ENCODE data around the gene FOXE3.
"Not testable (repeated sequence)": the region's sequence is repeated elsewhere in the genome, so short reads cannot be mapped to it uniquely, and the experiment has no call there.

Gene FOXE3

DNA sequence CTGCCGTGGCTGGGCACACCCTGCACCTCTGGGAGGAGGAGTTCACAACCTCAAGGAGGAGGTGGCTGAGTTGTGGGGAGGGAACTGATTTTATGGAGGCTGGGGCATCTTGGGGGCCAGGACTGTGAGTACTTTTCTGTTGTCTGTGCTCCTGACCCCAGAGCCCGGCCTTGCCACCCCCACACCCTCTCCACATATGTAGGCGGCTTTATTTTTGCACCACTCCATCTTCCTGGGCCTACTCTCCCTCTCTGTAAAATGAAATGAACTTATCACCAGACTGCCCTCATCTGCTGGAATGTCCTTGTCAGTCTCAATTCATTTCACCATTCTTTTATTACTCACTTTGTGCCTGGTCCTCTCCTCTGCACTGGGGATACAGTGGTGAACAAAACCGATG is 34.5 kb downstream of the FOXE3 start:
- DNase-seq, result no peak

DNA sequence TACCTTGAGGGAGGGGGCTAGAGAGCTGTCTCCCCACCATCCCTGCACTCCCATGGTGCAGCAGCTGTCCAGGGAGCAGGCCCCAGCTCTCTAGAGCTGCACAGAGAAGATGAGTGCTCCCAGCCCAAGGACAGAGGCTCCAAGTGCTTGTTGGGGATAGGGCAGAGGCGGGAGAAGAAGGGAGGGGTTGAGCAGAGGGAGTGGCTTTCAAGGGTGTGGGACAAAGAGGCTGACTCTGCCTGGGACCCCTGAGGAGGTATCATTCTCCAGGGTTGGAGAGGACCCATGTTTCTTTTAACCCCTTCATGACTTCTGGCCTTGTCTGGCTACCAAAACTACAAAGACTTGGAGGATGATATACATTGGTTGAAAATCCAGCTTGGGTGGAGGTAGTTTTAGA is 36.3 kb downstream of the FOXE3 start:
- DNase-seq, result no peak

DNA sequence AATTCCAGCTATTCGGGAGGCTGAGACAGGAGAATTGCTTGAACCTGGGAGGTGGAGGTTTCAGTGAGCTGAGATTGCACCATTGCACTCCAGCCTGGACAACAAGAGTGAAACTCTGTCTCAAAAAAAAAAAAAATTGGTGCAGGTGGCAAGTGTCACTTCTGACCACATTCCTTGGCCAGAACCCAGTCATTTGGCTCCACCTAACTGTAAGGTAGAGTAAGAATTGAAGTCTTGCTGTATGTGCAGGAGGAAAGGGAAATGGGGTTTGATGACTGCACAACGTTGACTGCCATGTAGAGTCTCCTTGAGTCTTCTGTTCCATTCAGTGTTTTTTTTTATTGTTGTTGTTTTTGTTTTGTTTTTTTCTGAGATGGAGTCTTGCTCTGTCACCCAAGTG is 37.8 kb downstream of the FOXE3 start:
- DNase-seq, result not testable (repeated sequence)

DNA sequence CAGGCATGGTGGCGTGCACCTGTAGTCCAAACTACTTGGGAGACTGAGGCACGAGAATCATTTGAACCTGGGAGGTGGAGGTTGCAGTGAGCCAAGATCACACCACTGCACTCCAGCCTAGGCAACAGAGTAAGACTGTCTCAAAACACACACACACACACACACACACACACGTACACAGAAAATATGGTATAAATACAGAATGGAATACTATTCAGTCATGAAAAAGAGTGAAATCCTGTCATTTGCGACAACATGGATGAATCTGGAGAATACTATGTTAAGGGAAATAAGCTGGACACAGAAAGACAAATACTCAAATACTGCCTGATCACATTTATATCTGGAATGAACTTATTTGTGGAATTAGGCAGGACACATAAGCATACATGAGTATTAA is 40.2 kb downstream of the FOXE3 start:
- DNase-seq, result no peak

DNA sequence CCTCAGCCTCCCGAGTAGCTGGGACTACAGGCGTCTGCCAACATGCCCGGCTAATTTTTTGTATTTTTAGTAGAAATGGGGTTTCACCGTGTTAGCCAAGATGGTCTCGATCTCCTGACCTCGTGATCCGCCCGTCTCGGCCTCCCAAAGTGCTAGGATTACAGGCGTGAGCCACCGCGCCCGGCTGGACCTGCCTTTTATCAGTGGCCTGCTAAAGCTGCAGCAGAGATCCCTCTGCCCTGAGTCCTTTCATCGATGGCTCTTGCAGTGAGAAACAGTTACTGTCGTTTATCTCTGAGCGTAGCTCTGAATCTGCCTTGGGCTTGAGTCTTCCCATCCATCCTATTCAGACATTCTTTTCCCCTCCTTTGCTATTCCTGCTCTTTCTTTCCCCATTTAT is 41.5 kb downstream of the FOXE3 start:
- not testable (repeated sequence) for DNase-seq

DNA sequence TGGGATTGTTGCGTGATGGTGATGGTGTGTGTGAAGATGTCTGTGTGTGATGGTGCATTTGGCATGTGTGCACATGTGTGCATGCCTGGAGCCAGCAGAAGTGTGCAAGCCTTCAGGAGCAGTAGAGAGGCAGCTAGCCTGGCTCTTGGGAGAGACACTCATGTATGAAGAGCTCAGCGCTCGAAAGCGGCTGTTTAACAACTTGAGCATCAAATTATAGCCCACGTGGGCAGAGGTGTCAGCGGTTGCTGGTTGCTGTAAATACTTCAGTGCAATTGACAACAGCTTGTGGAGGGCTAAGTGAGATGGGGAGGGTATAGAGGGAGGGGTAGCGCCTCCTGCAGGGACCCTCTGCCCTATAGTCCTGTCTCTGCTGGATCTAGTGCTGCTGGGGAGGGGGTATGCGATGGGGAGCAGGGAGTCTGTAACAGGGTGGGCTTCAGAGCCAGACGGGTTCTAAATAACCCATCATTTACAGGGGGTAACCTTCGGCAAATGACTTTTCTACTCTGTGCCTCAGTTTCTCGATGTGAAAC is 43.2 kb downstream of the FOXE3 start:
- no peak for DNase-seq

DNA sequence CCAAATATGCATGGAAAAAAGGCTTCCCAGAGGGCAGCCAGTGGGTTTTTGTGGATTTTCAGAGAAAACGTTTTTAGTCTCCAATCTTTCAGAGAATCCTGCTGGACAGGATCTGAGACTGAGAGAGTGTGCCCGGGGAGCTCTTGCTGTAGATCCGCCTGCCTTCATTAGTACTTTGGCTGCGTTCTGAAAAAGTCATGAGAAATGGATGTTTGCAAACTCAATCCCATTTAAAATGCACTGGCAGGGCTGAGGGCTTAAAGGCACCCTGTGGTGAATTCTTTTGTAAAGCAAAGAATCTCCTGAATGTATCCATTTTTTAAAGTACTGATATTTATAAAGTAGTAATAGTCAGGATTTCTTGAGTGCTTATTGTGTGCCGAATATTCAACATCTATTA is 44.0 kb downstream of the FOXE3 start:
- DNase-seq, result no peak

DNA sequence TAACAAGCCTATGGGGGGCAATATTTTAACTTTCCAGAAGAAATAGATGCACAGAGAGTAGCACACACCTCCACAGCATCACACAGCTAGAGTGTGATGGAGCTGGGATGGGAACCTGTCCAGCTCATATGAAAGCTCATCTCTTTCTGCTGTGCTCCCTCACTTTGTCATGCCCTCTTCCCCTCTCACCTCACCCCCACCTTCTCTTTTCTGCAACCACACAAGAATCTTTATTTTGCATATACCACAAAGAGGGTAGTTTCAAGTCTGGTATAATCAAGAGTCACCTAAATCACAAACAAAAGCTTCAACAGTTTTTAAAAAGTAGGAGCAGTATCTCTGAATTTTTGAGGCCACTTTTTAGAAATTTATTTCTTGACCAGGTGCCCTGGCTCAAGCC is 44.4 kb downstream of the FOXE3 start:
- DNase-seq, result no peak

DNA sequence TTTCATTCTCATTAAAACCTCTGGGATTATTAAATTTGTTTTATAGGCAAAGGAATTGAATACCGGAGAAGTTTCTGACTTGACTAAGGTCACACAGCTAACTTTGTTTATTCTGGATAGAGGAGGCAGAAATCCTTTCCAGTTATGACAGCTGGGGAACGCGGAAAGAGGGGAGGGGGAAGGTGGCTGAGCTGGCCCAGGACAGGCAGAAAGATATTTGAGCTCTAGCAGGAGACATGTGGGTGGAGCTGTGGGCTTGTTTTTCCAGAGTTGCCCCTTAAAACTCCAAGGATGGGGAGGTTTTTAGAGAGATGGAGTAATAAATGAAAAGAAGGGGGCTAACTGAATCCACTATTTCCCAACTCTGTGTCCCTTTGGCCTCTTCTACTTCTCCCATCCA is 49.5 kb downstream of the FOXE3 start:
- no peak for DNase-seq
